Vagina (tissue), 2 donors: Measurements from ENCODE around the gene C1orf185. TPM values are rescaled to one million over a fixed set of nuclear protein-coding genes. Genes with fewer than 3 reads are reported as not detected.
"Not testable (repeated sequence)": the region's sequence is repeated elsewhere in the genome, so short reads cannot be mapped to it uniquely, and the experiment has no call there.

Experiments
- DNase-seq, 2 donors: peaks; one replicate each; pipeline ENCODE4 v3.0.0-alpha.2; 2017; ENCODE audit errors: extremely low spot score in 2 of 2
- H3K27ac ChIP-seq: fragments of 200-600 bp; sonication (generic); one replicate; pipeline ENCODE4 v1.5.1; 2019
- H3K27me3 ChIP-seq: fragments of 200-600 bp; sonication (generic); one replicate; pipeline ENCODE4 v1.5.1; 2019
- H3K36me3 ChIP-seq, 2 donors: fragments of 200-600 bp; sonication (generic); one replicate each; pipeline ENCODE4 v1.5.1; 2017 to 2019
- H3K4me1 ChIP-seq: fragments of 200-600 bp; sonication (generic); one replicate; pipeline ENCODE4 v1.5.1; 2019
- H3K4me3 ChIP-seq, 2 donors: fragments of 200-600 bp; sonication (generic); 1 replicate in 1 of 2; 2 replicates in 1 of 2; pipeline ENCODE4 v1.5.1; 2016 to 2019
- H3K9me3 ChIP-seq: fragments of 200-600 bp; sonication (generic); one replicate; pipeline ENCODE4 v1.5.1; 2019
- CTCF ChIP-seq, 3 experiments: fragments of 450-650 bp in 2 of 3; fragments of 200-600 bp in 1 of 3; sonication (generic) in 1 of 3; IDR thresholded peaks; one replicate each; pipeline ENCODE4 v1.5.1; 2017 to 2019; ENCODE audit warnings: antibody characterized with exemption in 3 of 3, mild to moderate bottlenecking in 2 of 3, moderate library complexity in 2 of 3
- POLR2A ChIP-seq, 2 donors: fragments of 450-650 bp; IDR thresholded peaks; one replicate each; pipeline ENCODE4 v1.6.1; 2017; ENCODE audit warnings: antibody characterized with exemption in 2 of 2, mild to moderate bottlenecking in 2 of 2, moderate library complexity in 2 of 2
- POLR2AphosphoS5 ChIP-seq, 2 donors: sonication (generic); formaldehyde crosslinking; IDR thresholded peaks; one replicate each; pipeline ENCODE4 v1.9.0; 2017; ENCODE audit warnings: antibody characterized with exemption in 2 of 2, mild to moderate bottlenecking in 2 of 2, low read depth in 1 of 2; ENCODE audit not compliant: insufficient read depth in 1 of 2
- intact Hi-C: fragments of 100-400 bp; cut with DNase I; formaldehyde crosslinking; loops from one replicate; pipeline ENCODE4 v1.15.1; 2023
- total RNA-seq: library from RNA; depleted of rRNA; stranded (reverse); fragments of >200 nt; gene quantifications from one replicate; pipeline ENCODE4 v1.2.3, GENCODE V29; 2016

The C1orf185 gene
- total RNA-seq, 1 donor from 2014 or later = not detected

DNA sequence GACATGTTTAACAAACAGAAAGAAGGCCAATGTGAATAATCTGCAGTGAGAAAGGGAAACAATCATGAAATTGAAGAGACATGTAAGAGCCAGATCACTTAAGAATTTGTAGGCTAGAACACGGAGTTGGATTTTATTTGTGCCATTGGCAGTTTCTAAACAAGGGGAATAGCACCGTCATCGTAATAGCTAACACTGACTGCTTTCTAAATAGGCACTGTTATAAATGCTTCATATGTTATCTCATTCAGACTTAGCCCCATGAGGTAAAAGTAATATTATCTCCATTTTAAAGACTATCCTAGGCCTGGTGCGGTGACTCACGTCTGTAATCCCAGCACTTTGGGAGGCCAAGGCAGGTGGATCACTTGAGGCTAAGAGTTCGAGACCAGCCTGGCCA is 12.1 kb downstream of the C1orf185 start:
- intact Hi-C loops = no loop called here
- Histone ChIP-seq H3K36me3 (no peaks in the 10 kb centered on the region), H3K27me3 (no peaks in the 10 kb centered on the region), H3K4me3 (no peak overlapping the region), H3K4me1 (no peaks in the 10 kb centered on the region), H3K27ac (no peak overlapping the region), H3K9me3 (no peaks in the 10 kb centered on the region)
- no peak for DNase-seq
- TF ChIP-seq POLR2A (IDR thresholded peaks at IDR 0.05) (no peak), CTCF (IDR thresholded peaks at IDR 0.05) (no peak), POLR2AphosphoS5 (IDR thresholded peaks at IDR 0.05; ENCODE audit: insufficient read depth in 1 of 2, low read depth in 1 of 2) (no peak)

- Histone ChIP-seq H3K27me3 (no peaks in the 10 kb centered on the region), H3K9me3 (no peaks in the 10 kb centered on the region), H3K4me1 (no peaks in the 10 kb centered on the region), H3K4me3 (no peak overlapping the region), H3K36me3 (no peaks in the 10 kb centered on the region), H3K27ac (no peak overlapping the region)
- DNase-seq = no peak
- TF ChIP-seq CTCF (IDR thresholded peaks at IDR 0.05) = no peak
- no peak for TF ChIP-seq POLR2A (IDR thresholded peaks at IDR 0.05)
- no peak for TF ChIP-seq POLR2AphosphoS5 (IDR thresholded peaks at IDR 0.05; ENCODE audit: insufficient read depth in 1 of 2, low read depth in 1 of 2)
- intact Hi-C loops = no loop called here
Measured at GRCh38 chr1:51115714-51116404, 13.8 kb downstream of the C1orf185 start.

DNA sequence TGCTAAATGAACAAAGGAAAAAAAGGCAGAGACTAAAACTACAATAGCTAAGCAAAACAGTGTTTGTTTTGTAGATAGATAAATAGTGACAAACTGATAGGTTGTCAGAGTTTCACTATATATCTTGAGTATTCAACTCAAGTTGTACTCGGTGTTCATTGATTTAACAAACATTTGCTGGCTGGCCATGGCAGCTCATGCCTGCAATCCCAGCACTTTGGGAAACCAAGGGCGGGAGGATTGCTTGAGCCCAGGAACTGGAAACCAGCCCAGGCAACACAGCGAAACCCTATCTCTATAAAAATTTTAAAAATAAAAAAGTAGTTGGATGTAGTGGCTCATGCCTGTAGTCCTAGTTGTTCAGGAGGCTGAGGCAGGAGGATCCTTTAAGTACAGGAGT is 17.3 kb downstream of the C1orf185 start:
- Histone ChIP-seq H3K27ac (no peak overlapping the region), H3K36me3 (no peaks in the 10 kb centered on the region), H3K4me1 (no peaks in the 10 kb centered on the region), H3K27me3 (no peaks in the 10 kb centered on the region), H3K4me3 (no peak overlapping the region), H3K9me3 (no peaks in the 10 kb centered on the region)
- intact Hi-C loops = no loop called here
- DNase-seq = no peak
- TF ChIP-seq POLR2A (IDR thresholded peaks at IDR 0.05) = no peak
- TF ChIP-seq CTCF (IDR thresholded peaks at IDR 0.05) = no peak
- TF ChIP-seq POLR2AphosphoS5 (IDR thresholded peaks at IDR 0.05; ENCODE audit: insufficient read depth in 1 of 2, low read depth in 1 of 2) = no peak

GRCh38 chr1:51120629-51121028 is 18.6 kb downstream of the C1orf185 start:
- Histone ChIP-seq H3K4me1 (no peaks in the 10 kb centered on the region), H3K9me3 (no peaks in the 10 kb centered on the region), H3K27ac (no peak overlapping the region), H3K4me3 (no peak overlapping the region), H3K27me3 (no peaks in the 10 kb centered on the region), H3K36me3 (no peaks in the 10 kb centered on the region)
- intact Hi-C loops = no loop called here
- no peak for TF ChIP-seq CTCF (IDR thresholded peaks at IDR 0.05)
- no peak for TF ChIP-seq POLR2A (IDR thresholded peaks at IDR 0.05)
- no peak for TF ChIP-seq POLR2AphosphoS5 (IDR thresholded peaks at IDR 0.05; ENCODE audit: insufficient read depth in 1 of 2, low read depth in 1 of 2)
- no peak for DNase-seq

GRCh38 chr1:51127152-51127551 is 25.1 kb downstream of the C1orf185 start:
- H3K9me3 ChIP-seq, H3K27ac ChIP-seq, H3K36me3 ChIP-seq, intact Hi-C loops, DNase-seq, H3K4me1 ChIP-seq, H3K4me3 ChIP-seq, H3K27me3 ChIP-seq: not testable (repeated sequence)
